Globus pallidus (tissue), 1 donor: ENCODE measurements around the gene CENPK.
"Not testable (repeated sequence)": the region's sequence is repeated elsewhere in the genome, so short reads cannot be mapped to it uniquely, and the experiment has no call there.

ENCODE experiments used
- DNase-seq: peaks from one replicate; pipeline ENCODE4 v3.0.0-alpha.2; 2015; ENCODE audit warnings: low spot score

Gene CENPK, protein sequence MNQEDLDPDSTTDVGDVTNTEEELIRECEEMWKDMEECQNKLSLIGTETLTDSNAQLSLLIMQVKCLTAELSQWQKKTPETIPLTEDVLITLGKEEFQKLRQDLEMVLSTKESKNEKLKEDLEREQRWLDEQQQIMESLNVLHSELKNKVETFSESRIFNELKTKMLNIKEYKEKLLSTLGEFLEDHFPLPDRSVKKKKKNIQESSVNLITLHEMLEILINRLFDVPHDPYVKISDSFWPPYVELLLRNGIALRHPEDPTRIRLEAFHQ

DNA sequence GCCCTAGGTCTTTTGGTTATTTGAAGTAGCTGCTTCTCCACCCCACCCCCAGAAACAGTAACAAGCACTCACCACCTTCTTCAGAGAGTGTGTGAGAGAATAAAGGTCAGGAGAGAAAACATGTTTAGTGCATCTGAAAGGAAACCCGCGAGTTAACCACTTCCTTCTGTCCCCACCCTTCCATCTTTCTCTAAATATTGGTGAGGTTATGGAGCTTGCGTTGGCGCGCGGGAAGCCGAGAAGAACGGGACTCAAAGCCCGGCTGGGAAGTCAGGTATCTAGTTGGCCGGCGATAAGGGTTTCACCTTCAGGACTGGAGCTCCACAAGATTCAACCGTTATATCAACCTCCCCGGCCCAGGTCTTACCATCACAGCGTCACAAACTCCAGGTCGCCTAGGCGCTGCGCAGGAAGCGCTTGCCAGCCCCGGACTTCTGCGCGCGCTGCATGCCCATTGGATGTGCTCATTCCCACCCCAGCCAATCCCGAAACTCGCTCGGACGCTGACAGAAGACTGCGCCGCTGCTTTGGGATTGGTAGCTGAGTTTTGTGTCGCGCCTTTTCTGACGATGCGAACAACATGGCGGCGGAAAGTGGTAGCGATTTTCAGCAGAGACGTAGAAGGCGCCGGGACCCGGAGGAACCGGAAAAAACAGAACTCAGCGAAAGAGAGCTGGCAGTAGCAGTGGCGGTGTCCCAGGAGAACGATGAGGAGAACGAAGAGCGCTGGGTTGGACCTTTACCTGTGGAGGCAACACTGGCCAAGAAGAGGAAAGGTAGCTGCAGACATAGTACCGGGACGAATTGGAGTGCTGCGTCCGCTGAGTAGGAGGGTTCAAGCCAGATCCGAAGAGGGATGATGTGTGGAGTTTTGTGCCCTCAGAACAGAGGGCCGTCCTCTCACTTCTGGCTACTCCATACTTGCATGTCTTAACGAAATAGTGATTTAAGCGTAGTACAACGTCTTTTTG lies at the start of gene CENPK, which contains the start of gene PPWD1:
Gene CENPK (minus strand): TSS at position 438 of the 971 bp plus-strand sequence. CDS start 8,261 bp downstream, outside the sequence.
Gene PPWD1 (plus strand): TSS at position 566 of the 971 bp plus-strand sequence. CDS start 15 bp downstream, at position 581.
- DNase-seq = peak; percentile 91

DNA sequence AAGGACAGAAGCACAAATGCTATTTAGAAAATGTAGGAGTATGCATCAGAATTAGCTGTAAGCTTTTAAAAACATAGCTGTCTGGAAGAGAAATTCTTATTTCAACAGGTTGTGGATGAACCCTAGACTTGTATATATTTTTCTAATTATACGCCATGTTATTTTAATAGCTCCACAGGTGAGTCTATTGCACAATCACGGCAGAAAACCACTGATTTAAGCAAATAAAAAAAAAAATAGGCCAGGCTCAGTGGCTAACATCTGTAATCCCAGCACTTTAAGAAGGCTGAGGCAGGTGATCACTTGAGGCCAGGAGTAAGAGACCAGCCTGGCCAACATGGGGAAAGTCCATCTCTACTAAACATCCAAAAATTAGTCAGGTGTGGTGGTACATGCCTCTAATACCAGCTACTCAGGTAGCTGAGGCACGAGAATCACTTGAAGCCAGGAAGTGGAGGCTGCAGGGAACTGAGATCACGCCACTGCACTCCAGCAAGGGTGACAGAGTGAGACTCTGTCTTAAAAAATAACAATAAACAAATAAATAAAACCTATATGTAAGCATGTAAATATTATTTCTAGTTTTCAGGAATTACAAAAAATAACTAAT lies 49.4 kb upstream of the CENPK start:
- DNase-seq = no peak

DNA sequence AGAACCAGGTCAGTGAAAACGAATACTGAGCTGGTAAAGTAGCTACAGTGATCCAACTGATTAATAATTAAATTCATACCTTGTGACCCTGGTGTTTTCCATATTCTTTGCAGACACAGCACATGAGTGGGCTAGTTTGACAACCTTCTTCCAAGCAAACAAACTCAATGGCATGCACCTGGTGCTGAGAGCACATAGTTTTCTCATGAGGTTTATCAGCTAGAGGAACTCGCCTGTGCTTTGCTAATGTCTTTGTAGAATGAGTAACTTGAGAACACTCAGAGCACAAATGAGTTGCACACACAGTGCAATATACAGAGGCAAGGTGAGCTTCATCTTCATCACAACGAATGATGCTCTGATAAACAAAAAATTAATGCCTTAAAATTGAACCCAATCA lies 48.6 kb upstream of the CENPK start:
- DNase-seq = no peak

- DNase-seq = not testable (repeated sequence)
These were observed 38.8 kb upstream of the CENPK start for GRCh38 chr5:65601761-65602160.

DNA sequence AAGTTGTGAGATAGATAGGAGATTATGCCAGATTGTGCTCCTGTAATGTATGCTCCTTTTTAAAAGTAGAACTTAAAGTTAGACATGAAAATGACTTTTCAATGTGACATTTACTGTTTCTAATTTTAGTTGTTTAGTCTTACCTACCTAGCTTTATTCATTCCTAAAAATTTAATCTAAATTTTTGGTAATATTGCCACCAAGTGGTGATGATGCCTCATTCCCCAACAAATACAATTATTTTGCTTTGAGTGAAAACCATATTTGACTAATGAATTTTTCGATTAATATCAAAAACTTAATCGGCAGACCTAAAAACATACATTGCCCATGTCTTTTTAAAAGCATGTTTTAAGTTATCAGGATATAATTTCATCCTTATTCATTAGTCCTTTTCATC lies 25.7 kb upstream of the CENPK start:
- peak; percentile 4 for DNase-seq

- DNase-seq = no peak
These were observed 14.2 kb upstream of the CENPK start for GRCh38 chr5:65577141-65577540.

DNA sequence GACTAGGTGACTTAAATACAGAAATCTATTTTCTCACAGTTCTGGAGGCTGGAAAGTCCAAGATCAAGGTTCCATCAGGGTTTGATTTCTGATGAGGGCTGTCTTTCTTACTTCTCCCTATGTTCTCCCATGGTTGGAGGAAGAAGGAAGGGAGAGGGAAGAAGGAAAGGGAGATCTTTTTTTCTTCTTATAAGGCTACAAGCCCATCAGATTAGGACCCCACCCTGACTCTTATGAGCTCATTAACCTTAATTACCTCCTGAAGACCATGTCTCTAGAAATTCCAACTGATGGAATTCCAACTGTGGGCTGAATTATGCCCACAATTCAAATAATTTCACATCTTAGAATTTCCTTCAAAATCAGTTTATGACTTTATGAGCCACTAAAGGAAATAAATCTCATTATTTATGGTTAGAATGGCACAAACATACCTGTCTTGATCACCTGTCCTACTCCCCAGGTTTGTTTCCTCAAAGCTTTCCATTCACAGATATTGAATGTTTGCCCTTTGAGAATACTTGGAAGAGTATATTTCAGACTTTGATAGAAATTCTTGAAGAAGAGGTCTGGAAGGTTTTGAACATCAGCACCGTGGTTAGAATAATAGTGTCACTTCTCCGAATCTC lies 7.7 kb upstream of the CENPK start:
- no peak for DNase-seq

DNA sequence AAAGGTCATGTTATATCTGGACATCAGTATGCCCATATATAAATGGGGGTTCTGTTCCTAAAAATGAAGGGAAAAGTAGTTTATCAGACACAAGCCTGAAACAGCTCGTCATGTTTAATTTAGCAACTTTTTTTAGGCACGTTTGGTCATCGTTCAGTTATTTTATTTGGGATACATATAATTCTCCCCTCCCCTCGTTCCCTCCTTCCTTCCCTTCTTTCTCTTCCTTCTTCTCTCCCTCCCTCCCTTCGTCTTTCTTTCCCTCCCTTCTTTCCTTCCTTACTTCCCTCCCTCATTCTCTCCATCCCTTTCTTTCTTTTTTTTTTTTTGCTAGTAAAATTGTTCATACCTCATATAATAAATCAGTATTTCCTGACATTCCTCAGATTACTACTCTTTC lies 3.5 kb upstream of the CENPK start:
- DNase-seq = no peak

DNA sequence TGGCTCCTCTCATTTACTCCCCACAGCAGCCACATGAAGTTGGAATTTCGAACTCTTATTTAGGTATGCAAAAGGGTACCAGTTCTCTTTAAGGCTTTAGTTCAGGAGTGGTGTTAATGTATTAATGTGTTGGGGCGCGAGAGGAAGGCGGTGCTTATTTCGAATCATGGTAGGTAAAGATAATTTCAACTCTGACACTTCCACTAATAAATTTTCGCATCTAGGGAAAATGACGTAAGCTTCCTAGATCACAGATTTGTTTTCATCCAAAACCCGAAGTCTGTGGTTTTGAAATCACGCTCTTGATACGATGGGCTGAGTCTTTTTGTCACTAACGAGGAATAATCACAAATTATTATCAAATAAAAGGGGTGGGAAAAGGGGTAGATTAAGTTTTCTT lies 809 bp upstream of the CENPK start:
- DNase-seq = no peak

DNA sequence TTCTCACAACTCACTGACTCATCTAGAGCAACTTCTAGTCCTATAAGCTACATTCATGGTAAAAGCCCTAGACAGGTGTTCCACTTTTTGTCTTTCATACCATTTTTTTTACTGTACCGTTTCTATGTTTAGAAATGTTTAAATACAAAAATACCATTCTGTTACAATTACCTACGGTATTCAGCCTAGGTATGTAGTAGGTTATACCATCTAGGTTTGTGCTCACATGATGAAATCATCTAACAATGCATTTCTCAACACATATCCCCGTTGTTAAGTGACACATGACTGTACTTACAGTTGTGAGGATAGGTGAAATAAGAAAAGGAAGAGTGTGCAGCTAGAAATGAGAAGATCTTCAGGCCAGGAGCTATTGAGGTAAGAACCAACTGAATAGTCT lies 6.2 kb downstream of the CENPK start:
- DNase-seq = no peak

DNA sequence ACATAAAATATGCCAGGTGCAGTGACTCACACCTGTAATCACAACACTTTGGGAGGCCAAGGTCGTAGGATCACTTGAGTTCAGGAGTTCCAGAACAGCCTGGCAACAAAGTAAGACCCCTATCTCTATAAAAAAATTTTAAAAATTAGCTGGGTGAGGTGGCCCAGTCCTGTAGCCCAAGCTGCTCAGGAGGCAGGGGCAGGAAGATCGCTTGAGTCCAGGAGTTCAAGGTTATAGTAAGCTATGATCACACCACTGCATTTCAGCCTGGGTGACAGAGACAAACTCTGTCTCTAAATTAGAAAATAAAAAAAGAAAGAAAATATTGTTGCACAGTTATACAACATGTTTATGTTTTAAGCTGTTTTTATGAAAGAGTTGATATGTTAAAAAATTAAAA lies 6.8 kb downstream of the CENPK start:
- no peak for DNase-seq

DNA sequence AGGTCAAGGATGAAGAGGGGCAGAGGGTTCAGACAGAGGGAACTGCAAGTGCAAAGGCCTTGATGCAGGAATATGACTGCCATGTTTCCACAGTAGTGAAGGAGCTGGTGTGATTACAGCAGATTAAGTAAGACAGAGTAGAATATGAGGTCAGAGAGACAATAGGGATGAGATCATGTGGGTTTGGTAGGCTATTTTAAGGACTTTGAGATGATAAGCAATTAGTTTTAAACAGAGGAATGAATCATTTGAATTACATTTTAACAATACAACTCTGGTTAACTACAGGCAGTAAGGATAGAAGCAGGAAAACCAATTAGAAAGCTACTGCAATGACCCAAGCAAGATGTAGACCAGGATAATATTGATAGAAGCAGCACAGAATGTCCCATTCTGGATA lies 7.7 kb downstream of the CENPK start:
- DNase-seq = no peak

- DNase-seq = no peak
These were observed 9.0 kb downstream of the CENPK start for GRCh38 chr5:65553941-65554340.

GRCh38 chr5:65548281-65548680 lies 14.7 kb downstream of the CENPK start:
- DNase-seq = no peak

DNA sequence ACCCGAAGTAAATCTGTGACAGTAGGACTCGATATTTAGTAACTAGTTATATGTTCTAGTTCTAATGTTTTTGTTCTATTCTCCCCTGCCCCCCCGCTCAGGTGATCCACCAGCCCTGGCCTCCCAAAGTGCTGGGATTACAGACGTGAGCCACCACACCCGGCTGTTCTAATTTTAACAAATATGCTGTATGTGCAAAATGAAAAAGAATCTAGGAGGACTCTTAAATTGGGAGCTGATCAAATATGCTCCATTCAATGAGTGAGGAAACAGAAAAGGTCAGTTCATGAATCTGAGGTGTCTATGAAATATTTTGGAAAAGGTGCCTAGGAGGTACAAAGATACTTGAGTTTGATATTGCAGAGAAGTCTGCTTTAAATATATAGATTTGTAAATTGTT lies 16.8 kb downstream of the CENPK start:
- DNase-seq = no peak

DNA sequence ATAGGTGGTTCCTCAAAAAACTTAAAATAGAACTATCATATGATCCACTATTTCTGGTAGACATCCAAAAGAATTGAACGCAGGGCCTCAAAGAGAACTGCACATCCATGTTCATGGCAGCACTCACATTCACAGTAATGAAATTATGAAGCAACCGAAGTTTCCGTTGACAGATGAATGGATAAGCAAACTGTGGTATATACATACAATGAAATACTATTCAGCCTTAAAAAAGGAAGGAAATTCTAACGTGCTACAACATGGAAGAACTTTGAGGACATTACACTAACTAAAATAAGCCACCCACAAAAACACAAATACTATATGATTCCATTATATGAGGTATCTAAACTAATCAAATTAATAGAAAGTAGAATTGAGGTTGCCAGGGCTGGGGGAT lies 18.5 kb downstream of the CENPK start:
- DNase-seq = no peak

DNA sequence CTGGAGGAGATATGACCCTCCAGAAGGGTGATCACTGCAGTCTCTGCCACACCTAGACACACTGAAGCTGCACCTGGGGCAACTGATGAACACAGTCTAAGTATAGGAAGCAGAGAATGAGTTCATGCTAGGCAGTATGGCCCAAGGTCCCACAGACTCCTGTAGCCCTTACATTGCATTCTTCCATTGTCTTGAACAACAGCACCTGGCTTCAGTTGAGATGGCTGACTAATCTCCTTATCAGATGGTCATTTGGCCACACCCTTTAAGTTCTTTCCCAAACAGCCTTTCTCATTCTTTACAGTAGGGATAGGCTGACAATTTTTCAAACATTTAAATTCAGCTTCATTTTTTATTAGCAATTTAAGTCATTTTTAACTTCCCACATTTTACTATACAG lies 23.1 kb downstream of the CENPK start:
- DNase-seq = no peak

- DNase-seq = no peak
These were observed 27.4 kb downstream of the CENPK start for GRCh38 chr5:65535529-65535987.

DNA sequence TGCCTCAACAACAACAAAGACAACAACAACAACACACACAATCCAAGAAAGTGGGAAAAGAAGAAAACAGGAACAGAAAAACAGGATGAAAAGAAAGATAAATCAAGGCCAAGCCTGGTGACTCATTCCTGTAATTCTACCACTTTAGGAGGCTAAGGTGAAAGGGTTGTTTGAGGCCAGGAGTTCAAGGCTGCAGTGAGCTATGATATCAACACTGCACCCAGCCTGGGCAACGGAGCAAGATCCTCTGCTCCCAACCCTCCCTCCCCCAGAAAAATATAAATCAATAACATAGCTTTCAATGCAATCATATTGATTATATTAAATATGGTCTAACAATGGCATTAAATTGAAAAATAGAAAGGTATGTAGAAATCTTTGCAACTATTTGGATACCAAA lies 32.1 kb downstream of the CENPK start:
- no peak for DNase-seq

GRCh38 chr5:65525726-65526125 lies 37.2 kb downstream of the CENPK start:
- DNase-seq = no peak

DNA sequence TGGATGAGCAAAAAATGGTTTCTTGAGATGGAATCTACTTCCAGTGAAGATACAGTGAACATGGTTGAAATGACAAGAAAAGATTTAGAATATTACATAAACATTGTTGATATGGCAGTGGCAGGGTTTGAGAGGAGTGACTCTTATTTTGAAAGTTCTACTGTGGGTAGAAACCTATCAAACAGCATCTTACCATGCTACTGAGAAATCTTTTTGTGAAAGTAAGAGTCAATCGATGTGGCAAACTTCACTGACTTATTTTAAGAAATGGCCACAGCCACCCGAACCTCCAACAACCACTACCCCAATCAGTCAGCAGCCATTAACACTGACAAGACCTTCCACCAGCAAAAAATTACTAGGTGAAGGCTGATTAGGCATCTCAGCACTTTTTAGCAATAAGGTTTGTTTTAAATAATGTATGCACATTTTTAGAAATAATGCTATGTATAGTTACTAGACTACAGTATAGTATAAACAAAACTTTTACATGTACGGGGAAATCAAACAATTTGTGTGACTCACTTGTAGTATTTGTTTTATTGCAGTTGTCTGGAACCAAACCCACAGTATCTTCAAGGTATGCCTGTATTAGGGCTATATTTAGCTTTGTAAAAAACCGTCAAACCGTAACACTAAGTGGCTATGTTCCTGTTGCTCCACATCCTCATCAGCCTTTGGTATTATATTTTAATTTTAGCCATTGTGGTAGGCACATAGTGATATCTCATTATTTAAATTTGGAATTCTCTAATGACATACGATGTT lies 50.6 kb downstream of the CENPK start:
- DNase-seq = no peak
